Stimulated activated CD4-positive, alpha-beta T cell treated with anti-CD3 and anti-CD28 coated beads, Interleukin-1b, Interleukin-23, amount 100 ng/mL, for 1 hour (primary cell): Measurements from ENCODE around the gene SENP1.

Experiments
- DNase-seq, 2 donors: peaks; one replicate each; pipeline ENCODE4 v3.0.0-alpha.2; 2020; ENCODE audit warnings: low read depth in 2 of 2

The SENP1 gene

DNA sequence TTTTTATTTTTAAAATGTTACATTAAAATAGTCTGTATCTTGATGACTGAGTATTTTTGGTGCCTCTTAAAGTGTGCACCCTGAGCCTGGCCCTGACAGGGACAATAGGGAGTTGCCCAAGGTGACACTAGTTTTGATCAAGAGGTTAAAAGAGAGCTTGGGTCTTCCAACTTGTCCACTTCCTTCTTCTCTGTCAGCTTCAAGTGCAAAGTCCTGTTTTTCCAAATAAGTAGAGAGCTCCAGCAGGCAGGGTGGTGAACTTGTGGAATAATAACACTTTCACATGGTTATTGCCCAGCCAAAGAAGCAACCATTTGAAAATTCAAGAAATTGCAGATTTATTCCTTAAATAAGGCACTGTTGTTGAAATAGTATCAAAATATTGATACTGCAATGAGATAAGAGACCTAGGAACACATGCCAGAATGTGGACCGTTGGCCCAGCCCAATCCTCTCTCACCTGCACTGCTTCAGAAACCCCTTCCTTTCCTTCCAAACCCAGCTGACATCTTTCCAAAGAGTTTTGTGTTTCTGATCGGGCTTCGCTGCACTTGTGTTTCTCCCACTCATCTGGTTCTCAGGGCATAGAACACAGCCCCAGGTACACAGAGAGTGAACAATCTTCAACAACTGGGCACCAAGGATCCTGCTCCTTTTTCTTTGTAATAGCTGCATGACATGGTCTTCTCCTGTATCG, 87.8 kb downstream of the SENP1 start:
- no peak for DNase-seq

DNA sequence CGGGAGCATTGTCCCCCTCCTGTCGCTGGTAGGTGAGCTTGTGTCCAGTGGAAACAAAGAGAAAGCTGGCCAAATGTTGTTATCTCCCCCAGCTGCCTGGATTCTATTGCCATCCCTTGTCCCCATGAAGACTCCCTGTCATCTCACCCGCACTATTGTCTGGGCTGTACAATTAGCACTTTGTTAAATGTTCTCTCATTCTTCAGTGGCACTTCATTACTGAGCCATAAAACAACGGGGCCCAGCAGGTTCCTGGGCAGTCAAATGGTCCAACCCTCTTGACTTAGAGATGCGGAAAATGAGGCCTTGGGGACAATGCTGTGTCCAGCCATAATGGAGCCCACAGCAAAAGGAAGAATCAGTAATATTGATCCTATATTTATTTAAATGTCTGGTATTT, 88.4 kb downstream of the SENP1 start:
- no peak for DNase-seq

DNA sequence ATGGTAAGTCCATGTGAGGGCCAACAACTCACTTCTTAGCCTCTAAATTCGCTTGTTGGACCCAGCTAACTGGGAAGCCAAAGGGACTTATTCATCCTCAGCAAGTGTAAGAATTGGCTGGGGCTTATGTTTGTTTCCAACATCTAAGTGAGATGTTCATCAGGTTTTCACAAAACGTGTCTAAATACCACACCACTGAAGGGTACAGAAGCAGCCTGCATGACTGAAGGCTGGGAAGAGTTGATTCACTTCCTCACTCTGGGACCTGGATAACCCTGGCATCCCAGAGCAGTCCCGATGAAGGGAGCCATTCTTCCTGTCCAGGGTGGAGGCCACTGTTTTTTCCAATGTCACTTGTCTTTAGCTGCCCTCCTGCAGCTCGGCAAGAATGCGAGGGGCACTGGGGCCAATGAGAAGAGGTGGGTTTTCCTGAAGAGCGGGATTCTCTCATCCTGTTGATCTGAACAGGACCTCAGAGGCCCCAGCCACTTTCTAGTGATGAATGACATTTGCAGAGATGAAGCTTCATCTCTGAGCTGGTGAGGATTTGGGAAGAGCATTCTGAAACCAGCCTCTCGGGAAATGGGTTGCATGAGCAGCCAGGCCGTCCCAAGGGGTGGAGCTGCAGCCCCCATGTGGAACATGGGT, 89.4 kb downstream of the SENP1 start:
- DNase-seq, result no peak

DNA sequence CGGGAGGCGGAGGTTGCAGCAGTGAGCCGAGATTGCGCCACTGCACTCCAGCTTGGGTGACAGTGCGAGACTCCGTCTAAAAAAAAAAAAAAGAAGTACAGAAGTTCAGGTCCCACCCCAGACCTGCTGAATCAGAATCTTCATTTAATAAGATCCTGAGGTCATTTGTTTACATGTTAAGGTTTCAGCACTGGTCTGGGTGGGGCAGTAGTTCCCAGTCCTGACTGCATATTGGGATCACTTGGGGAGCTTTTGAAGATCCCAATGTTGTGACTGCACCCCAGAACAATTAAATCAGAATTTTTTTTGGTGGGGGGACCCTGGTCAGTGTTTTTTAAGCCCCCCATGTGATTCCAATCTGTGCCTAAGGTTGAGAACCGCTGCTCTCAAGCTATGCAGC, 89.9 kb downstream of the SENP1 start:
- DNase-seq, result no peak

DNA sequence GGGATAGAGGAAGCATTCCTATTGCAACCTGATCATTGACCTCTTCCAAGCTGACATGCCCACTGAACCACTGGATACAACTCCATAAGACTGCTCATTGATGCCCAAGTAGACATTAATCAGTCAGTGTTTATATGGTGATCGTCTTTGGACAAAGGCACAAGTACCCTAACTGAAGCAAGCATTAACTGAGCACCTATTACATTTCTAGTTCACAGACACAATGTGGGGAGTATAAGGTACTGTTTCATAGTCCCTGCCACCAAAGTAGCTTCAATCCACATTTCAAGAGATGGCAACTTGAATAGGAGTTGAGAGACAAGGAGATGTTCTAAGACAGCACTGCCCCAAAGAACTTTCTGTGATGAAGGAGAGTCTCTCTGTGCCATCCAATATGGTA, 90.8 kb downstream of the SENP1 start:
- no peak for DNase-seq

DNA sequence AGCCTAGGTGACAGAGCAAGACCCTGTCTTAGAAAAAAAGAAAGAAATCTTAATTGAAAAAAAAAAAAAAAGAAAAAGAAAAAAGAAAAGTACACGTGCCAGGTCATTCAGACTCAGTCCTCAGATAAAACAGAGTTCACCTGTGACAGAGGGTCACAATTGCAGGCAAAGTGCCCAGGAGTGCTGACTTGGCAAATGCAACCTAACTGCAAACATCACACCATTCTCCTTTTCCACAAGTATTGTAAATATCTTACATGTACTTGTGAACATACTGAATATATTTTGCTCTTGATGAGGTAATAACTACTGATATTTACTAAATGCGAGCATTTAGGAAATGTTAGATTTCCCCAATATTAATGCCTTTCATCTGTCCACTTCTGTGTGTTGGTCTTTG, 92.6 kb downstream of the SENP1 start:
- no peak for DNase-seq

DNA sequence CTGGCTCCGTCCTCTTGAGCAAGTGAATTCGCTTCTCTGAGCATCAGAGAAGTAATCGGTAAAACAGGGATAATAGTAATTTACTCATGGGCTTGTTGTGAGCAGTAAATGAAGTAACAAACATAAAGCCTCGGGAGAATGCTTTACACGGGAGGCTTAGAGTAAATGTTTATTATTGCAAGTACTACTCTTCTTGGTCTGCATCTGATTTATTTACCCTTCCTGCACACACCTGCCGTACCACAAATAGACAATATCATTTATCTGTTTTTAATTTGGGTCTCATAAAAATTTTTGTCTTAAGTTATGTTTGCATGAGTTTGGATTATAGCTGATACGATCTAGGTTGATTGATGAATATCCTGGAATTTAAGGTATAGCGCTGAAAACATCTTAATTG, 93.8 kb downstream of the SENP1 start:
- DNase-seq, result no peak

DNA sequence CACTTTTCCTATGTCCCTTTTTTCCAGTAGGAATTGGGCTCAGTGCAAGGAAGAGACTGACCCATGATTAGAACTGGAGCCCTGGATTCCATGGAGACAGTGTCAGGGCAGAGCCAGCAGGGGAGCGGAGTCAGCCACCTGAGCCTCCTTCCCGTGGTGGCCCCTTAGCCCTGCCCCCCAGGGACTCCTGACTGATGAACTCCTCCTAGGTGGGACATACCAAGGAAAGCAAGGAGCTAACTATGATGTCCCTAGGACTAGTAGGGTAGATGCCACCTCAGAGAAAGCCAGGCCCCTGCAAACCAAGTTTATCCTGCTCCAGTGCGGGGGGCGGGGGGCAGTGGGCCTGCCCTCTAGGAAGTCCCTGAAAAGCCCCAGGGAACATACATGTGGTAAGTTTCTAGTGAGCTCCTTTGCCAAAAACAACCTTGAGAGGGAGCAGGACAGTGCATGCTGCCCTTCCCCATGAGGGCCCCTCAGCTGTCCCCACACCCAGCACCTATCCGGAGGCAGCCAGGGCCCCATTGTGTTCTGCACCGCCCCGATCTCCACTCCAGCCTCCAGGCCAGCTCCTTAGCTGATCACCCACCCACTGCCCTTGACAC, 95.4 kb downstream of the SENP1 start:
- DNase-seq, result no peak

DNA sequence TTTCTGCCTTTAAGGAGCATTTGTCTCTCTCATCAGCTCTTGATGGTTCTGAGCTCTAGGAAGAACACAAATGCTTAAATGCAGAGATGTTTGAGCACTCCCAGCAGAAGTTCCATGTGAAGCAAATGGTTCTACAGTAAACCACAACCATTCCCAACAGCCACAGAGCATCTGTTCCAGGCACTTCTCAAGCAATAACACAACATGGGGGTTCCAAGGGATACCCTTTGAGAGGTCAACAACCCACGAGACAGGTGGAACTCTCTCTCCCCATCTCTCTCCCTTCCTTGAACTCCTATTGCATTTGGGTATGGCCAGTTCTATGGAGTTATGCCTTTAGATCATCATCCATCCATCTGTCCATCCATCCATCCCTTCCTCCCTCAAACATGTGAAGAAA, 96.4 kb downstream of the SENP1 start:
- no peak for DNase-seq

DNA sequence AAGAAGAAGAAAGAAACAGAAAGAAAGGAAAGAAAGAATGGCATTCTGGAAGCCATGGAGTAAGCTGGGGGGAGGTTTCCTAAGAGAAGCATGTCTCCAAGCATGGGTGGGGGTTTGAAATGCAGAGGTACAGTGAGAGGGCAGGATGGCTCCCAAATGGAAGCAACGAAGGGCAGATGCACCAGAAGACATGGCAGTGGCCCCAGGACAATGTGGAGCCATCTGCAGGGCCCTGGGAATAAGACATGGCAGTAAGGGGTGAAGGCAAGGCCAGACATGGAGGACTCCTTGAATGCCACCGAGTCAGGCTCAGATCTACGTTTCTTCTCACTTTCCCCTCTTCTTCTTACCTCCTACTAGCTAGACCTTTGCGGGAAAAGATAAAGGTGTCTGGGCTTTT, 96.9 kb downstream of the SENP1 start:
- no peak for DNase-seq

DNA sequence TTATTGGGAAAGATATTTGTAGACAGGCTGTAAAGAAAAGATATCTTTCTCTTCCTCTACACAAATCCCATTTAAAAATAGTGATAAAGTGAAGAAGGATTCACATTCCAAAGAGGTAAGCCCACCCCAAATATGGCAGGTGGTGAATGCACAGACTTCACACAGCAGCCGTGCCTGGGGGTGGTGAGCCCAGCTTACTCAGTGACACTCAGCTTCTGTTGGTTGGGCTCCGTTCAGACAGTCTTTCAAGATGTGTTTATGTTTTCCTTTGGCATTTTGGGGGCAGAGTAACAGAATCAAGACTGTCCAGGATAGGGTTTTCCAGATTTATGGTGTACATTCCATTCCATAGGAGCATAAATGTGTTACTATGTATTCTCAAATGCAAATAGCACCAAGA, 97.5 kb downstream of the SENP1 start:
- no peak for DNase-seq

DNA sequence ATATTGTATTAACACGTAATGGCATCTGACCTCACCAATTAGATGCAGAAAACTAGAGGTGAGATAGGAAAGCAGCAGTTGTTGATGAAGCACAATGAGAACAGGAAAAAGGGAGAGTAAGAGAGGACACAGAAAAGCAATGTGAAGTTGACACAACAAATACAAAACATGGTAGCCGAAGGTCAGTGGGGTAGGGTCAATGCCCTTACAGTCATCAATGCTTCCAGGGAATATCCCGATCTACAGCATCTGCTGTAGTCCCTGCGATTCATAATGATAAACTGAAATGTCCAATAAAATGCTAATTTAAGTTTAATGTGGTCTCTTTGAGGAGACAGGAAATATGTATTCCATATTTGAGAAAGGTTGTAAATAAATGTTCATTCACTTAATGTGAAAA, 98.7 kb downstream of the SENP1 start:
- DNase-seq, result no peak

DNA sequence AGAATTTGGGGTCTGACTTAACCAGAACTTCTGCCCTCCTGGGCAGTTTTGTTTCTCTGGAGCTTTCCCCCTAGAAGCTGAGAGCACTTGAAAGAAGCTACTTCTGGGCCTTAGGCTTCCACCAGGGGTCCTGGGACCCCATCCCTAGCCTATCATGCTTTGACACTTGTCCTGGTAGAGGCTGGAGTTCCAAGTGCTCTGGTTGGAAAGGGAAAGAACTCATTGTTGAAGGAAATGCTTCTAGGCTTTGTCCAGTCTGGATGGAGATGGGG, 100.2 kb downstream of the SENP1 start:
- no peak for DNase-seq

DNA sequence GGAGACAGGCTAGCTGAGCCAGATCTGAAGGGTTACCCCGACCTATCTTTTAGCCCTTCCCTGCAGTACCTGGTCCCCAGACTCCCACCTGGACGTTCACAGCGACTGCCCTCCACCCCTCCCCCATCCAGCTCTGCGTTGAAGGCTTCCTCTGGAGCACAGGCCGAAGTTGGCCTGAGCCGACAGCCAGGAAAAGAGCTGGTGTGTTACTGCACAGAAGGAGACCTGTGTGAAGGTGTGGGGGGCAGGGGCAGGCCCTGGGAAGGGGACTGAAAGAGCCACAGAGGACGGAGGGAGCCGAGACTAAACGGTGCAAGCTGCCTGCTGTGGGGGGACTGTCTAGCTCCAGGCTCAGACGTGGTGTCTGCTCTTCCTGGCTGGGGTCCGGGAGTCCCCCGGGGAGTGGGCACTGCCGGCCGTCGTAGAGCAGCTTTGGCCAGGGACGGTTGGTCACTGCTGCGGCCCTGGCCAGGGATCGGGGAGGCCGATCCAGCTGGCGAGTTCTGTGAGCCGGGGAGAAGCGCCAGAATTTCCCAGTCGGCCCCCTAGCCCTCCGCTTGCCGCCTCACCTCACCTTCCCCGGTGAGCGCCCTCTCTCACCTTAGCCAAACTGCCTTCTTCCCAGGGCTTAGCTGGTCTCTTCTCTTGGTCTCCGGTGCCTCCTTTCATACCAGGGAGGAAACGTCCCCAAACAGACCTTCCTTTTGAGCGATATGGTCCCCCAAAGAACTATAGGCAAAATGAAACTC, 100.7 kb downstream of the SENP1 start:
- DNase-seq, result no peak

DNA sequence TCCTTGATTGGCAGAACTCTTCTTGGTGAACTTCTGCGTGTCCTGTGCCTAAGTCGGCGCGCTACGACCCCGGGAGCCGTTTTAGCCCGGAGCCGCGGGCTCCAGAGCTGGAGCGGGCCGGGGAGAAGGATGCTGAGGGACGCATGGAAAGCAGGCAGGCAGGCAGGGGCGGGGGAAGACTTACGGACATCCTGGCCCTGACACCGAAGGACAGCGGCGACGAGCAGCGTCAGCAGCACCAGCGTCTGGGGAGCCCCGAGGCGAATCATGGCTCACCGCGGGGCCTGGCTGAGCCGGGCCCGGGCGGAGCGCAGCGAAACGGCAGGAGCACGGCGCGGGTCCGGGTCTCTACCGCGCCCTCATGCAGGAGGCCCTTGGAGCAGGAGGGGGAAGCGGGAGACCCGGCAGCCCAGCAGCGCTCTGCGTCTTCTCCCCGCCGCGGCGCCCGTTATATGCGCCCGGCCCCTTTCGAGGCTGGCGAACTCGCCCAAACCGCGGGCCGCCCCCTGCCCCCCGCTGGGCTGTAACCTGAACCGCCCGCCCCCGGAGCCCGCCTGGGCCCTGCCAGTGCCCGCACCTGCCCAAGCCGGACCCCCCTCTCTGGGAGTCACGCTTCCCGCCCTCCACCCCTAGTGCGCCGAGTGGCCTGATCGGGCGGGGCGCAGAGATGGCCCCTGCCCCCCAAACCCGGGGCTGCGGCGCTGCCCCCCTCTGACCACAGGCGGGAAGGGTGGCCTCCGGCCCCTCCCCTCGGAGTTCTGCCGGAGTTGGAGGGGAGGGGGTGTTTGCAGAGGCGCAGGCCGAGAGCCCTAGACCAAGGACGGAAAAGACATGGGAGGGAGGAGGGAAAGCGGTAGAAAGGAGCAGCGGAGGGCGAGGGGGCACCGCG, 101.6 kb downstream of the SENP1 start, which contains the start of gene COL2A1:
COL2A1 (minus strand) TSS at position 424 of the 889 bp plus-strand sequence; CDS start at position 269, 155 bp downstream.
- DNase-seq, result no peak

DNA sequence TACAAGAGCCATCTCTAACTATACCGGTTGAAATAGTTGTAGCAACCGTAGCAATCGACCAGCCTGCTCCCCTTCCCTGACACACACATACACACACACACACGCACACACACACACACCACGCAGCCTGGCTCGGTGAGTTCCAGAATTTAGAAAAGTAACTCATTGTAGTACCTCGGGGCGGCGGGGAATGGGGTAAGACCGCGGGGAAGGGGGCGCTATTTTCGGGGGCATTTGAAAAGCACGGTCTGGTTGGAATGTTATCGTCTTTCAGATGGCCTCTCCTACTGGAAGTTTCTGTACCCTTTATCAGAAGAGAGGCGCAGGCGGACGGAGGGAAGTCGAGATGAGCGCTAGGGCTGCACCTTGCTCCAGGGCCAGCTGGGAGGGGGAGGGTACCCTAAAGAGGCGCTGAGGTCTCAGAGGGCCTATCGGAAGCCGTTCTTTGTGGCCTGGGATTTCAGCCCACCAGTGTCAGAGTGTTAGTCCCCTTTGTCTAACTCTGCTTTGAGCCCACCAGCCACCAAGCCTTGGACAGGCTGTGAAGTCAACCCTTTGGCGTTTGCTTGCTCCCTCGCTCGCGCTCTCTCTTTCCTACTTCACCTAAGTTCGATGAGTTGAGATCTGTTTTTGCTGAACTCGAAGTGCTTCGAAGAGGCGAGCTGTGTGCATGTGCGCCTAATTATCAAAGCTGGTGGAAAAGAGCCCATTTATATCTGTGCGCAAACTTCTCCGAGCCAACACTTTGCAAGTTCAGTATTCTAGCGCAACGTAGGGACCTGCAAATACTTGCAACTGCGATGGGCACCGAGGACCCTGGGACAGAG, 102.4 kb downstream of the SENP1 start:
- no peak for DNase-seq

DNA sequence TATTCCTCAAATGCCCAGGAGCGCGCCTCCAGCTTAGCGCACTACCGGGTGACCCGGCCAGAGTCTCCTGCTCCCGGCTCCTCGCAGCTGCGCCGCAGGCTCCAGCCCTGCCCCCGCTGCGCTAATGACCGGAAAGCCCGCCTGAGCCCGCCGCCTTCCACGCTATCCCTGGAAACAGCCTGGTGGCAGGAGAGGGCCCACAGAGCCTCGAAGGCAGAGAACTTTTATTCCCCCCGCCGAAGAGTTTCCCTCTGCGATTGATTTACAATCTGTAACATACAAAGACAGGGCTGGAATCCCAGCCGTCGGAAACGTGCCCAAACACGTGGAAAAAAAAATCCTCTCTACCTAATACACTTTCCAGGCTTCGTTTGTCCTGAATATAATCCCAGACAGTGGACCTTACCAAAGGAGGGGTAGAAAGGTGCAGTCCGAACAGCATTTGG, 103.1 kb downstream of the SENP1 start:
- DNase-seq, result no peak

DNA sequence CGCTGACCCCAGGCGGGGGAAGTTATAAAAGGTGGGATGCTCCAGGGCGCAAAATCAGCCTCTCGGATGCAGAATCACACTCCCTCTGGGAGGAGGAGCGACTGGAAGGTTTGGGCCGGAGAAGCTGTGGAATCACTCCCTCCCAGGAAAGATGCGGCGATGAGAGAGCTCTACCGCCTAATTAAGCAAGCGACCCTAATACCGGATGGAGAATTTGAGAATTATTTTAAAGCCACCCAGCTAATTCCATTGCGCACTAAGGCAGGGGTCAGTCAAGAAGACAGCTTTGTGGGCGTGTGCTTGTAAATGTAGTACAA, 103.5 kb downstream of the SENP1 start:
- DNase-seq, result no peak

DNA sequence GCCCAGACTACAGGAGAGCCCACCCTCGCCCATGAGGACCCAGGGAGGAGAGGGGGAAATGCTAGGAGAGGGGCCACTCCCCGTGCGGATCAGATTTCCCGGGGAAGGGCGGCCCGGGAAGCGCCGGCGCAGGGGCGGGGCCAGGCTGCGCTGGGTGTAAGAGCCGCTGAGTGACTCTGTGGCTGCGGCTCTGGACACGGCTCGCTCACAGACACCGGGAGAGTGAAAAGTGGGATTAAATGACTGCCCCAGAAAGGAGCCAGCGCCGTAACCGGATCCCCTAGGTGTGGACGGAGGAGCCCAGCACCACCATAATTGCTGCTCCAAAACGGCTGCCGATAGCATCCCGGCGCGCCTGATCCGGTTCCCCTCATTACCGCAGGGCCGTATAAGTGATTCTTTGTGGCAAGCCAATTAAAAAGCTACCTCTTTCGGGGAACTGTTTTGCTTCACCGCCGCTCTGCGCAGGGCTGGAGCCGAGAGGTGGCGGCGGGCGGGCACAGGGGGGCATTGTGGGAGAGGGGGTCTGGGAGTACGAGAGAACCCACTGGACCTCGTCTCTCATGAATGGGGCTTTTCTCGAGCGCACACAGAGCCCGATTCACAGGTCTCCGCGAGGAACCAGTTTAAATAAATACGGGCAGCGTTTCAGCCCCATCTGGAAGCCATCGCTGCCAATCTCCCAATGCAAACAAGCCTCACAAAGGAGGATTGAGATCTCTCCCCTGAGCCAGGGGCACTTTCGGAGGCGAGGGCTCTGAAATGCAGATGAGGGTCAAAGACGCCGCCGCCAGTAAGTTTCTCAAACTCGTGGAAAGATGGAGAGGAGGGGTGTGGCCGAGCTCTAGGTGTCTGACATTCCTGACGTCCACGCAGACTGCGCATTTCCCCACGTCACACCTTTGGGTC, 104.1 kb downstream of the SENP1 start:
- no peak for DNase-seq
